Measurements from ENCODE around the gene IL10RB. TPM values are rescaled to one million over a fixed set of nuclear protein-coding genes. Genes with fewer than 3 reads are reported as not detected.

Gene IL10RB
- total RNA-seq, 1 donor: 60.9 TPM

DNA sequence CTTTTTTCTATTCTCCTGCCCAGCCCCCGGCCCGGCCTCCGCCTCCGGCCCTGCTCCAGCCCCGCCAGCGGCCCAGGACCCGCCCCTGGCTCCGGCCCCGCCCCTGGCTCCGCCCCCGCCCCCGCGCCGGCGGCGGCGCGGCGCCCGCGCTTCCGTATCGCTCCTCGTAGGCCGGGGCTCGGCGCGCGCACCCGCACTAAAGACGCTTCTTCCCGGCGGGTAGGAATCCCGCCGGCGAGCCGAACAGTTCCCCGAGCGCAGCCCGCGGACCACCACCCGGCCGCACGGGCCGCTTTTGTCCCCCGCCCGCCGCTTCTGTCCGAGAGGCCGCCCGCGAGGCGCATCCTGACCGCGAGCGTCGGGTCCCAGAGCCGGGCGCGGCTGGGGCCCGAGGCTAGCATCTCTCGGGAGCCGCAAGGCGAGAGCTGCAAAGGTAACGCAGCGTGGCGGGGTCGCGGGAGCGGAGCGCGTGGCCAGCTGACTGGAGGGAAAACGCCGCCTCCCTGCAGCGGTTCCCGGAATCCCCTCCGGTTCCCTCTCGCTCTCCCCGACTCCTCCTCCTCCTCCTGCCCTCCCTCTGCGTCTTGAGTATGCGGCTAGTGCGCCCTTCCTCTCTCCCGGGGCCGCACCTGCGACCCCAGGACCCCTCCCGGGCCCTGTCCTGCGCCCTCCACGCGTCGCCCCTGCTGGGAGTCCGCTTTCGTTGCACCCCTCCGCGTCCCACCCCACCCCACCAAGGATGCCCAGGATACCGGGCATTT lies 36.2 kb upstream of the IL10RB start, which contains the start of gene IFNAR2:
TSS of gene IFNAR2 (plus strand) at position 155 of the 761 bp plus-strand sequence. CDS start 11,985 bp downstream, outside the sequence.
- TF ChIP-seq, protein P1, sequence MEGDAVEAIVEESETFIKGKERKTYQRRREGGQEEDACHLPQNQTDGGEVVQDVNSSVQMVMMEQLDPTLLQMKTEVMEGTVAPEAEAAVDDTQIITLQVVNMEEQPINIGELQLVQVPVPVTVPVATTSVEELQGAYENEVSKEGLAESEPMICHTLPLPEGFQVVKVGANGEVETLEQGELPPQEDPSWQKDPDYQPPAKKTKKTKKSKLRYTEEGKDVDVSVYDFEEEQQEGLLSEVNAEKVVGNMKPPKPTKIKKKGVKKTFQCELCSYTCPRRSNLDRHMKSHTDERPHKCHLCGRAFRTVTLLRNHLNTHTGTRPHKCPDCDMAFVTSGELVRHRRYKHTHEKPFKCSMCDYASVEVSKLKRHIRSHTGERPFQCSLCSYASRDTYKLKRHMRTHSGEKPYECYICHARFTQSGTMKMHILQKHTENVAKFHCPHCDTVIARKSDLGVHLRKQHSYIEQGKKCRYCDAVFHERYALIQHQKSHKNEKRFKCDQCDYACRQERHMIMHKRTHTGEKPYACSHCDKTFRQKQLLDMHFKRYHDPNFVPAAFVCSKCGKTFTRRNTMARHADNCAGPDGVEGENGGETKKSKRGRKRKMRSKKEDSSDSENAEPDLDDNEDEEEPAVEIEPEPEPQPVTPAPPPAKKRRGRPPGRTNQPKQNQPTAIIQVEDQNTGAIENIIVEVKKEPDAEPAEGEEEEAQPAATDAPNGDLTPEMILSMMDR (IDR thresholded peaks at IDR 0.05; ENCODE audit: insufficient read depth, low read depth, low read length): no peak
- DNase-seq (ENCODE audit: low read depth): peak; percentile 55
- H3K4me3 ChIP-seq (ENCODE audit: low read depth, low read length): peak within 1 kb of the TSS; percentile 91

DNA sequence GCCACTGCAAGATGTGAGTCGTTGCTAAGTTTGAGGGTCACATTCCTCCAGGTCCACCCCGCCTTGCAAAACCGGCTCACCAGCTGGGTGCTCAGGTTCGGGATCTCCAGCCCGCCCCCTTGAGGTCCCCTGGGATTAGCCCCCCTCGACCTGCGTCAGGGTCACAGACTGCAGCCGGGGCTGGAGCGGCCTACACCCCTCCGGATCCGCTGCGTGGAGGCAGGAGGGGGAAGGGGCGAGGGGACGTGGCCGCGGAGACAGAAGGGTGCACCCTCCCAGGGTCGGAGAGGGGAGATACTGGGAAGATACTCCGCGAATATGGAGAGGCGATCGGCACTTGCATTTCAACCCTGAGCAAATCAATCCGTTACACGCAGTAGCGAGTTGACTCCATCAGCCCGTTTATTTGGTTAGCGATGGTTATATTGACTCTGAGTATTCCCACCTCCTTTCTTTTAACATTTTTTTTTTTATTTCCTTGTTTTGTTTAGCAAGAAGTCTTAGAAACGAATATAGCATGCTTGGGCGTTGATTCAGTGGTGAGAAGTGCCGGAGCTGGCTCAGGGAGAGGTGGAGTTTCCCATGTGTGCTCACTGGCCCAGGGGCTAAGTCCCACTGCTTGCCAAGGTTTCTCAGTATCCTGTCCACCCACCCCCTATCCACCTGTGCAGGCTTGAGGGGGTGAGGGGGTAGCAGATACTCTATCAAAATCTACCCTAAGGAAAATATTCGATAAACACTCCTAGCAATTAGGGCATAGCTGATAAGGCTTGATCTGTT lies 35.4 kb upstream of the IL10RB start:
- peak overlapping the region; percentile 91 for H3K4me3 ChIP-seq (ENCODE audit: low read depth, low read length)
- TF ChIP-seq, protein P1 (IDR thresholded peaks at IDR 0.05; ENCODE audit: insufficient read depth, low read depth, low read length): peak; percentile 17
- peak; percentile 45 for DNase-seq (ENCODE audit: low read depth)

DNA sequence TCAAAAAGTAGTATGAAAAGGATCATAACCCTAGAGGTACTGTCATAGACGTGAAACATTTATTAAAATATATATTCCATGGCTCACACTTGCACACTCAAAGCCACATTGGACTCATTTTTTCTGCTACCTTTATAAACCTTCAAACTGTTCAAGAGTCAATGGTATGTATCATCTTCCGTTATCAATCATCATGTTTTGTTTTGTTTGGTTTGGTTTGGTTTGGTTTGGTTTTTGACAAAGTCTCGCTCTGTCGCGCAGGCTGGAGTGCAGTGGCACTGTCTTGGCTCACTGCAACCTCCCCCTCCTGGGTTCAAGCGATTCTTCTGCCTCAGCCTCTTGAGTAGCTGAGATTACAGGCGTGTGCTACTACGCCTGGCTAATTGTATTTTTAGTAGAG lies 34.6 kb upstream of the IL10RB start:
- H3K4me3 ChIP-seq (ENCODE audit: low read depth, low read length): no peak overlapping the region
- TF ChIP-seq, protein P1 (IDR thresholded peaks at IDR 0.05; ENCODE audit: insufficient read depth, low read depth, low read length): no peak
- DNase-seq (ENCODE audit: low read depth): no peak

DNA sequence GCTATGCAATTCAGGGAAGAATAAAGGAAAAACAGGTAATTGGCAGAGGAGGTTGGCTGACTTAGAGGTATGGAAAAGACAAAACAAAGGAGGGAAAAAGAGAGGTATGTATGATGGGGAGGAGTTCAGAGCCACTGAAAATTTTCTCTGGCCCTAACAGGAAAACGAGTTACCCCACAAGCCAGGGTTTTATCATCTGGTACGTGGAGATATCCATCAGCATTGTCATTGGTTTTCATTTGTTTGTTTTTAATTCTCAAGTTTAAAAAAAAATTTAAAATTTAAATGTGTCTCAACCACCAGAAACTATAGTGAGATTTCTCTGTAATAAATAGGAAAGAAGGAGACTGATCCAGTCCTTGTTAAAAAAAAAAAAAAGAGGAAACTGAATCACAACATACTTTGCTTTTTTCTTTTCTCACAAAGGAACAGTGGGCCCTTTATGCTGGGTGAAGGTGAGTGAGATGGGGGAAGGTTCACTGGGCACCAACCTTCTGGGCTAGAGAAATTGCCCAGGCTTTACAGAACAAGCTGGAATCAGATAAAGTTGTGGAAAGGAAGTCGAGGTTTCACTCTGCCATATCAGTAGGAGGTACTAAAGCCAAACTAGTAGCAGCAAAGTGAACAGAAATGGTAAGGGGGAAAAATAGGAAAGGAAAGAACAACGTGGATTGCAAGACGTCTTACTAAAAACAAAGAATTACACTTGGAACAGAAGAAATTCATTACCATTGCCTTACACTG lies 33.7 kb upstream of the IL10RB start:
- DNase-seq (ENCODE audit: low read depth): no peak
- TF ChIP-seq, protein P1 (IDR thresholded peaks at IDR 0.05; ENCODE audit: insufficient read depth, low read depth, low read length): no peak
- H3K4me3 ChIP-seq (ENCODE audit: low read depth, low read length): no peak overlapping the region

DNA sequence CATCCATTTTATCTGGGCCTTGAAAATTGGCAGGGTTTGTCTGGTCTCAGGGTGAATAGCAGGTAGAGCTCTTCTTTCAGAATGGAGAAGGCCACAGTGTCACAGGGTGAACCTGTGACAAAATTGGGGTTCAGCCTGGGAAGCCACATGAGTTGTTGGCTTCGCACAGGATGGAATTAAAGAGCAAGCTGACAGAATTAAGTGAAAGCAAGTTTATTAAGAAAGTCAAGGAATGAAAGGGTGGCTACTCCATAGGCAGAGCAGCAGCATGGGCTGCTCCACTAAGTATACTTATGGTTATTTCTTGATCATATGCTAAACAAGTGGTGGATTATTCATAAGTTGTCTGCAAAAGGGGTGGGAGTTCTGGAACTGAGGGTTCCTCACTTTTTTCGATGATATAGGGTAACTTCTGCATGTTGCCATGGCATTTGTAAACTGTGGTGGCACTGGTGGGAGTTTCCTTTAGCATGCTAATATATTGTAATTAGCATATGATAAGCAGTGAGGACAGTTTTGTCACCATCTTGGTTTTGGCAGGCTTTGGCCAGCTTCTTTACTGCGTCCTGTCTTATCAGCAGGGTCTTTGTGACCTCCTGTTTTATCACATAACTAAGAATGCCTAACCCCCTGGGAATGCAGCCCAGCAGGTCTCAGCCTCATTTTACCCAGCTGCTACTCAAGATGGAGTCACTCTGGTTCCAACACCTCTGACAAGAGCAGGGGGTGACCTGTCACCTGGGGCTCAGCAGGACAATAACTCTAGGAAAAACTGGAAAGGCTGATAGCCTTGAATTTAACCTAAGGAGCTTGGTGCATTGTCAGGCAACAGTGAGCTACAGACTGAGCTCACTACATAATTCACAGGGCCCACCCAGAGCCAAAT lies 31.3 kb upstream of the IL10RB start:
- DNase-seq (ENCODE audit: low read depth): no peak
- TF ChIP-seq, protein P1 (IDR thresholded peaks at IDR 0.05; ENCODE audit: insufficient read depth, low read depth, low read length): no peak
- H3K4me3 ChIP-seq (ENCODE audit: low read depth, low read length): no peak overlapping the region
